HepG2 (cell line): Measurements from ENCODE around the gene GFY. TPM values are rescaled to one million over a fixed set of nuclear protein-coding genes. Genes with fewer than 3 reads are reported as not detected.

Experiments
- BCL6 ChIP-seq: IDR thresholded peaks from 2 replicates; pipeline ENCODE4 v1.6.1; 2016; ENCODE audit warnings: missing genetic modification reagents, missing compliant biosample characterization
- ELF3 ChIP-seq: IDR thresholded peaks from 2 replicates; pipeline ENCODE4 v1.6.1; 2016; ENCODE audit warnings: missing genetic modification reagents, missing compliant biosample characterization
- FOXC1 ChIP-seq: sonication (generic); formaldehyde crosslinking; IDR thresholded peaks from 2 replicates; pipeline ENCODE4 v1.8.0; 2022; ENCODE audit warnings: mild to moderate bottlenecking, missing genetic modification reagents, borderline replicate concordance
- KDM3A ChIP-seq: IDR thresholded peaks from 2 replicates; pipeline ENCODE4 v1.6.1; 2018; ENCODE audit warnings: low read depth, missing compliant biosample characterization
- KLF16 ChIP-seq, 2 experiments: sonication (generic) in 1 of 2; formaldehyde crosslinking in 1 of 2; IDR thresholded peaks; 2 replicates each; pipeline versions ENCODE4 v1.6.1 to v1.8.0; 2016 to 2023; ENCODE audit warnings: missing genetic modification reagents in 2 of 2, missing compliant biosample characterization in 1 of 2
- MIXL1 ChIP-seq: IDR thresholded peaks from 2 replicates; pipeline ENCODE4 v1.6.1; 2016
- PAF1 ChIP-seq: IDR thresholded peaks from 2 replicates; pipeline ENCODE4 v1.6.1; 2016; ENCODE audit warnings: missing genetic modification reagents, missing compliant biosample characterization
- PHF21A ChIP-seq: sonication (generic); formaldehyde crosslinking; IDR thresholded peaks from 2 replicates; pipeline ENCODE4 v1.5.0; 2020; ENCODE audit warnings: mild to moderate bottlenecking, missing genetic modification reagents
- SATB2 ChIP-seq: sonication (generic); formaldehyde crosslinking; IDR thresholded peaks from 2 replicates; pipeline ENCODE4 v1.5.0; 2020; ENCODE audit warnings: missing genetic modification reagents
- SMAD3 ChIP-seq: sonication (generic); formaldehyde crosslinking; IDR thresholded peaks from 2 replicates; pipeline ENCODE4 v1.4.0; 2020; ENCODE audit warnings: missing genetic modification reagents
- SP5 ChIP-seq: IDR thresholded peaks from 2 replicates; pipeline ENCODE4 v1.6.1; 2016; ENCODE audit warnings: low read depth, borderline replicate concordance
- TERF1 ChIP-seq: sonication (generic); formaldehyde crosslinking; IDR thresholded peaks from 2 replicates; pipeline ENCODE4 v1.8.0; 2022; ENCODE audit warnings: mild to moderate bottlenecking, missing genetic modification reagents, moderate library complexity
- ZBED4 ChIP-seq: sonication (generic); formaldehyde crosslinking; IDR thresholded peaks from 2 replicates; pipeline ENCODE4 v1.4.0; 2020; ENCODE audit warnings: missing genetic modification reagents, borderline replicate concordance
- ZFP36L2 ChIP-seq: sonication (generic); formaldehyde crosslinking; IDR thresholded peaks from 2 replicates; pipeline ENCODE4 v1.4.0; 2020; ENCODE audit warnings: missing genetic modification reagents
- ZNF136 ChIP-seq: sonication (generic); formaldehyde crosslinking; IDR thresholded peaks from 2 replicates; pipeline ENCODE4 v1.8.1; 2022; ENCODE audit warnings: low read depth, mild to moderate bottlenecking, moderate library complexity, missing genetic modification reagents
- ZNF230 ChIP-seq: sonication (generic); formaldehyde crosslinking; IDR thresholded peaks from 2 replicates; pipeline ENCODE4 v1.4.0; 2020; ENCODE audit warnings: mild to moderate bottlenecking, missing genetic modification reagents
- ZNF430 ChIP-seq: sonication (generic); formaldehyde crosslinking; IDR thresholded peaks from 2 replicates; pipeline ENCODE4 v1.9.0; 2021; ENCODE audit warnings: mild to moderate bottlenecking, missing genetic modification reagents
- ZNF512B ChIP-seq: sonication (generic); formaldehyde crosslinking; IDR thresholded peaks from 2 replicates; pipeline ENCODE4 v1.5.1; 2020; ENCODE audit warnings: missing genetic modification reagents, mild to moderate bottlenecking, borderline replicate concordance
- ZNF580 ChIP-seq: IDR thresholded peaks from 2 replicates; pipeline ENCODE4 v1.6.1; 2016; ENCODE audit warnings: low read depth, borderline replicate concordance
- ZNF678 ChIP-seq: sonication (generic); formaldehyde crosslinking; IDR thresholded peaks from 2 replicates; pipeline ENCODE4 v1.4.0; 2020; ENCODE audit warnings: mild to moderate bottlenecking, missing genetic modification reagents
- ZNF709 ChIP-seq: sonication (generic); formaldehyde crosslinking; IDR thresholded peaks from 2 replicates; pipeline ENCODE4 v1.5.0; 2020; ENCODE audit warnings: mild to moderate bottlenecking, missing genetic modification reagents
- polyA plus RNA-seq, 8 experiments: library from polyadenylated mRNA; depleted of rRNA in 3 of 8; stranded (reverse) in 7 of 8; unstranded in 1 of 8; fragments of >200 nt; fragmentation: Illumina TruSeq in 4 of 8; extraction: Trizol in 4 of 8; gene quantifications; 2 replicates each; pipeline versions ENCODE4 v1.2.1 to v1.2.3, GENCODE V29; 2011 to 2016; ENCODE audit warnings: low read depth in 4 of 8, missing spikeins in 1 of 8, mixed read lengths in 1 of 8; ENCODE audit not compliant: insufficient read depth in 1 of 8
- total RNA-seq, 5 experiments: library from RNA; depleted of rRNA; stranded (reverse); fragments of >200 nt; fragmentation: Illumina TruSeq; extraction: Trizol; gene quantifications; 2 replicates each; pipeline ENCODE4 v1.2.3, GENCODE V29; 2016; ENCODE audit warnings: low read depth in 1 of 5

GFY gene
- total and polyA plus RNA-seq, 2 of the 13 experiments (the other 11 are each of a cell fraction or from before 2014, with no cell fraction given) = not detected

- TF ChIP-seq SMAD3 (no peak), ZNF709 (peak; percentile 47; the same call in 1 of the 2 replicates), PAF1 (CRISPR knock-in tag) (no peak), KDM3A (CRISPR knock-in tag) (peak; percentile 23; the same call in 1 of the 2 replicates), SATB2 (no peak), ZNF512B (CRISPR knock-in tag) (no peak), KLF16 (CRISPR knock-in tag; IDR thresholded peaks at IDR 0.05) (no peak), ELF3 (CRISPR knock-in tag) (no peak; the same call in 1 of the 2 replicates), BCL6 (no peak), ZFP36L2 (CRISPR knock-in tag) (no peak), ZNF430 (CRISPR knock-in tag) (peak; percentile 79; the same call in 1 of the 2 replicates), ZNF230 (no peak), SP5 (CRISPR knock-in tag) (peak; percentile 47; the same call in 1 of the 2 replicates), PHF21A (CRISPR knock-in tag) (no peak), ZNF678 (CRISPR knock-in tag) (no peak), ZNF136 (no peak), TERF1 (CRISPR knock-in tag) (no peak), ZNF580 (CRISPR knock-in tag) (no peak), FOXC1 (CRISPR knock-in tag) (peak; percentile 71; the same call in 1 of the 2 replicates), MIXL1 (CRISPR knock-in tag) (no peak), ZBED4 (CRISPR knock-in tag) (no peak)
These were observed 17.7 kb downstream of the GFY start (continued) for GRCh38 chr19:49442771-49443365.
